Body of pancreas (tissue), 4 donors: ENCODE data around the gene GPRIN1.

Experiments used
- CTCF ChIP-seq, 7 experiments: fragments of 450-650 bp in 4 of 7; fragments of 200-600 bp in 3 of 7; sonication (generic) in 3 of 7; IDR thresholded peaks; one replicate each; pipeline ENCODE4 v1.5.1; 2016 to 2019; ENCODE audit warnings: antibody characterized with exemption in 7 of 7
- POLR2A ChIP-seq, 3 donors: fragments of 450-650 bp; IDR thresholded peaks; one replicate each; pipeline ENCODE4 v1.6.1; 2016; ENCODE audit warnings: antibody characterized with exemption in 3 of 3, mild to moderate bottlenecking in 2 of 3

- TF ChIP-seq CTCF (IDR thresholded peaks at IDR 0.05) = no peak
- TF ChIP-seq POLR2A (IDR thresholded peaks at IDR 0.05) = no peak
Measured at GRCh38 chr5:176568657-176569056, 41.3 kb downstream of the GPRIN1 start.
